GM13977 (cell line): ENCODE measurements around the gene CTU2.

ENCODE experiments used
- DNase-seq: peaks from one replicate; pipeline ENCODE4 v3.0.0; 2012; ENCODE audit warnings: low spot score
- in situ Hi-C: fragments of 300-500 bp; cut with MboI; formaldehyde crosslinking; loops from one replicate; pipeline ENCODE4 v1.12.0; 2022; ENCODE audit warnings: low sequenced_read_pairs, low pct_unique_long_range_greater_than_20kb, mixed read lengths, inconsistent platforms; ENCODE audit not compliant: unreplicated experiment
- TF ChIP-seq, protein P1 (sequence below): IDR thresholded peaks from 2 replicates; pipeline ENCODE4 v1.5.1; 2012; ENCODE audit warnings: mild to moderate bottlenecking, control low read depth; ENCODE audit not compliant: insufficient read depth; ENCODE audit errors: extremely low read depth, missing control alignments

CTU2 gene

DNA sequence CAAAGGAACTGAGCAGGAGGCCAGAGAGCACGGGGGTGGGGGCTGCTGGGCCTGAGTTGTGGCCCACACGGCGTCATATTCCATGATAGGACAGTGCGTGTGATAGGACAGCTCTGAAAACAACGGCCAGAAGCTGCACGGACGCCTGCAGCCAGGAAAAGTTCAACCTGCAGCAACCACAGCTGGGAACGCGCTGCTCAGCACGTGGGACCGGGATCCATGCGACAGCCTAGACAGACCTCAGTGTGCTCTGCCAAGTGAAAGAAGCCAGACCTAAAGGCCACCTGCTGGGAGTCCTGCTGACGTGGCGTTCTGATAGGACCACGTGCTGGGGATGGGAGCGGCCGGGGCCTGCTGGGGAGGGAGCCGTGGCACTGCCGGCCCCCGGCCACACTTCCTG, 21.6 kb downstream of the CTU2 start:
- TF ChIP-seq, protein P1, sequence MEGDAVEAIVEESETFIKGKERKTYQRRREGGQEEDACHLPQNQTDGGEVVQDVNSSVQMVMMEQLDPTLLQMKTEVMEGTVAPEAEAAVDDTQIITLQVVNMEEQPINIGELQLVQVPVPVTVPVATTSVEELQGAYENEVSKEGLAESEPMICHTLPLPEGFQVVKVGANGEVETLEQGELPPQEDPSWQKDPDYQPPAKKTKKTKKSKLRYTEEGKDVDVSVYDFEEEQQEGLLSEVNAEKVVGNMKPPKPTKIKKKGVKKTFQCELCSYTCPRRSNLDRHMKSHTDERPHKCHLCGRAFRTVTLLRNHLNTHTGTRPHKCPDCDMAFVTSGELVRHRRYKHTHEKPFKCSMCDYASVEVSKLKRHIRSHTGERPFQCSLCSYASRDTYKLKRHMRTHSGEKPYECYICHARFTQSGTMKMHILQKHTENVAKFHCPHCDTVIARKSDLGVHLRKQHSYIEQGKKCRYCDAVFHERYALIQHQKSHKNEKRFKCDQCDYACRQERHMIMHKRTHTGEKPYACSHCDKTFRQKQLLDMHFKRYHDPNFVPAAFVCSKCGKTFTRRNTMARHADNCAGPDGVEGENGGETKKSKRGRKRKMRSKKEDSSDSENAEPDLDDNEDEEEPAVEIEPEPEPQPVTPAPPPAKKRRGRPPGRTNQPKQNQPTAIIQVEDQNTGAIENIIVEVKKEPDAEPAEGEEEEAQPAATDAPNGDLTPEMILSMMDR: no peak
- in situ Hi-C loops: no loop called here
- DNase-seq: no peak

DNA sequence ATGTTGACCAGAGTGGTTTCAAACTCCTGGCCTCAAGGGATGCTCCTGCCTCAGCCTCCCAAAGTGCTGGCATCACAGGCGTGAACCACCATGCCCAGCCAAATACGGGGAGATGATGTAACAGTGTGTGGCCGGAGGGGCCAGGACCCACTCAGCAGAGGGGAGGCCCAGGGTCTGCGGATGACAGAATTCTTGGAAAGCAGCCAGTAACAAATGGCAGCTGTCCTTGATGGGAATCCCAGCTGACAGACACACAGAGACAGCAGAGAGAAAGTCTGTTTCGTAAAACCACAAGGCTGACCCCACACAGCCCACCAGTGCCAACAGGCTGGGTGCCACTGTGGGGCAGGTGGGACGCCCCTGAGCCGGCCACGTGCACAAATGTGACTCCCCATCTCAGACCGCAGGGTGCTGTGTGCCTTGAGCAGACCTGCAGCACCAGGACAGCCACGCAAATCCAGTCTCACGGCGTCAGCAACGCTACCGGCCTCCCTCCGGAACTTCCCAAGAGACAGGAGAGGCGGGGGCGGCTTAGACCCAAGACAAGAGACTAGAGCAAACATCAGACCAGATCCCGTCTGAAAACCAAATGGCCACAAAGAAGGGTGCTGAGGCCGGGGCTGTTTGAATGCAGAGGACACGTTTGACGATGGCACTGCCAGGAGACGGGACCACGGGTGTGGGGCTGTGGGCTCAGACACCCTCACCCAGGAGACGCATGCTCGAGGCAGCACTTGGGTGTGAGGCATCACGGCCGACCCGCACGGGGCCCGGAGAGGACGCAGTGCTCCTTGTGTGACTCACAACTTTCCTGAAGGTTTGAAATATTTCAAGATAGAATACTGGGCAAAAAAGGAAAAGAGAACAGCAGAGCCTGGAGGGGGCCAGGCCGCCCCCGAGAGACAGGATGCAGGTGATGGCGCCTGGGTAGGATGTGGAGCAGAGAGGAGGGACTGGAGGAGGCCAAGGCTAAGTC, 24.6 kb downstream of the CTU2 start:
- TF ChIP-seq, protein P1: no peak
- no peak for DNase-seq
- in situ Hi-C loops: loop anchor here (10.0 kb wide), 1 partner anchor 54 kb away; the partner anchor contains the start of gene PIEZO1

DNA sequence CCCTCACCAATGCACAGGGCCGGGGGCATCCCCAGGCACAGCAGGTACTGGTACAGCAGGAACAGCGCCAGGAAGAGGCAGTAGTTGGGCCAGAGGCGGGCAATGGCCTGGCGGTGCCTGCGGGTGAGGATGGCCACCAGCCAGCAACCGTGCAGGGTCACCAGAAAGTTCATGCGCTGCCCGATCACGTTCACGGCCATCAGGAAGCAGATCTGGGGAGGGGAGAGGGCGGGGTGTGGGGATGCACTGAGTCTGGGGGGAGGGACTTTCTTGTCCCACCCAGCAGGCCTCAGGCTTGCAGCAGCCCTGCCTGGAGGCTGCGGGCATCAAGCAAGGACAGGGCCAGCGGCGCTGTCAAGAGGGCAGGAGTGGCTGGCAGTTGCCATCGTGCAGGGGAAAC, 25.4 kb downstream of the CTU2 start:
- in situ Hi-C loops: loop anchor here (10.0 kb wide), 1 partner anchor 53 kb away; the partner anchor contains the start of gene PIEZO1
- DNase-seq: peak; percentile 76
- TF ChIP-seq, protein P1: no peak

DNA sequence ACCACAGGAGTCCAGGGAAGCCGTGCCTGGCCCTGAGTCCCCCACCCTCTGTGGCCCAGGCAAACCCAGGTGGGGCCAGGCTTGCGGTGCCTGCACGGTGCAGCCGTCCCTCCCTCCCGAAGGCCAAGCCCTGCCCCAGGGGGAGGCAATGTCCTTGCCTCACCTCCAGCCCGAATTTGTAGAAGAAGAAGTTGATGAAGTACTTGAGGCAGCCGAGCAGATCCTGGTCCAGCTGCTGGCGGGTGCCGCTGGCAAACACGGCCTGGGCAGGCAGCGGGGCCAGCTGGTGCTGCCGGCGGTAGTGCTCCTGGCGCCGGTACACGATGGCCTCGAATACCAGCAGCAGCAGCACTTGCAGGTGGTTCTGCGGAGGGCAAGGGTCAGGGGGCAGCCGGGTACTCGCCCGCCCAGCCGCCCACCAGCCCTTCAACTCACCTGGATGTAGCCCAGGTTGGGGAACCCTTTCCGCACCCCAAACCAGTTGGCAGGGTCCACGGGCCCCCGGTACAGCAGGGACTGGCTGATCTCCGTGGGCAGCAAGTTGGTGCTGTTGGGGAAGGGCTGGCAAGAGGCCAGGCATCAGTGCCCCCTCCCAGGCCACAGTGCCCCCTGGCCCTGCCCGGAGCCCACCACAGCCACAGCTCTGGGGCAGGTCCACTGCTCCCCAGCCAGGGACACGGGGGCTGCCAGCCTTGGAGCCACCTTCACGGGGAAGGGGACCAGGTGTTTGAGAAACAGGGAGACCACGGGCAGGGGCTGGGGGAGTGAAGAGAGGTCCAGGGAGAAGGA, 26.1 kb downstream of the CTU2 start:
- in situ Hi-C loops: loop anchor here (10.0 kb wide), 1 partner anchor 52 kb away; the partner anchor contains the start of gene PIEZO1
- no peak for DNase-seq
- TF ChIP-seq, protein P1: no peak

DNA sequence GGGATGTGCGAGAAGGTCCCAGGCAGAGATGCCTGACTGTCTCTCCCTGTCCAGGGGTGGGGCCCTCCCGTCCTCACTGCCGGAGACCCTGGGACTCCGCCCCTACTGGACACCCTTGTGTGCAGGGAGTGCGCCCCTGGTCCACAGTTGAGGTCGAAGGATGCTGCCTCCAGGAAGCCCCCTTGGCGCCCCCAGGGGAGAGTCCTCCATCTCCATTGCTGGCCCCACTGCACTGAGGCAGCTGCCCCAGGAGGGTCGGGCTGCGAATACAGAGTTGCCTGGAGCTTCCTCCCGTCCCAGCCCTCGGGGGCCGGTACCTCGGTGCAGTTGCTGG, 26.6 kb downstream of the CTU2 start:
- TF ChIP-seq, protein P1: no peak
- DNase-seq: no peak
- in situ Hi-C loops: loop anchor here (10.0 kb wide), 1 partner anchor 52 kb away; the partner anchor contains the start of gene PIEZO1

DNA sequence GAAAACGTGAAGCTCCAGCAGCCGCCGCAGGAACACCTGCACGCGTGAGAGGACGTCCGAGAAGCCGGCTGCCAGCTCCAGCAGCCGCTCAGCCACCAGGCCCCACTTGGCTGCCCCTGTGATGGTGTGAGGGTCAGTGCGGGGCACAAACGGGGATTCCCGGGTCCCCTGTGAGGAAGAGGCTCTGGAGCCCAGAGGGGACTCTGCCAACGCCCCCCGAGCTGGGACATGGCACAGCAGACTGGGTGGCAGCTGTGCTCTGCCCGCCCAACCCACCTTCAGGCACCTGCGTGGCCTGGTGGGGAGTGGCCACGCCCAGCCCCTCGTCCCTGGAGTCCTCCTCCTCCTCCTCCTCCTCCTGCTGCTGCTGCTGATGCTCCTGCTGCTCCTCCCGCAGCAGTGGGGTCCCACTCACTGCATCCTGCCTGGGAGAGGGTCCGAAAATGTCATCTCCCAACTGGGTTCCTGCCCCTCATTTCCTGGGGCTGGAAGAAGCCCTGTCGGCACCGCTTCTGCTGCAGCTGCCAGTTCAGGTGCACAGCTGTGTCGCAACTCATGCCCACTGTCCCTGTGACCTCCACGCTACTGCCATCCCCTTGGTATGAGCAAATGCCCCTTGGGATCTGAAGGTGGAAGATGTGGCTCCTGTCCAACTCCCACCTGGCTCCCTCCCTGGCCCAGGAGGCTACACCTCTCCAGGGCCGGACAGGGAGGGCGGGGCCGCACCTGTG, 27.5 kb downstream of the CTU2 start:
- DNase-seq: no peak
- TF ChIP-seq, protein P1: no peak
- in situ Hi-C loops: loop anchor here (10.0 kb wide), 1 partner anchor 51 kb away; the partner anchor contains the start of gene PIEZO1
